ENCODE data around the gene THRB.

The THRB gene

DNA sequence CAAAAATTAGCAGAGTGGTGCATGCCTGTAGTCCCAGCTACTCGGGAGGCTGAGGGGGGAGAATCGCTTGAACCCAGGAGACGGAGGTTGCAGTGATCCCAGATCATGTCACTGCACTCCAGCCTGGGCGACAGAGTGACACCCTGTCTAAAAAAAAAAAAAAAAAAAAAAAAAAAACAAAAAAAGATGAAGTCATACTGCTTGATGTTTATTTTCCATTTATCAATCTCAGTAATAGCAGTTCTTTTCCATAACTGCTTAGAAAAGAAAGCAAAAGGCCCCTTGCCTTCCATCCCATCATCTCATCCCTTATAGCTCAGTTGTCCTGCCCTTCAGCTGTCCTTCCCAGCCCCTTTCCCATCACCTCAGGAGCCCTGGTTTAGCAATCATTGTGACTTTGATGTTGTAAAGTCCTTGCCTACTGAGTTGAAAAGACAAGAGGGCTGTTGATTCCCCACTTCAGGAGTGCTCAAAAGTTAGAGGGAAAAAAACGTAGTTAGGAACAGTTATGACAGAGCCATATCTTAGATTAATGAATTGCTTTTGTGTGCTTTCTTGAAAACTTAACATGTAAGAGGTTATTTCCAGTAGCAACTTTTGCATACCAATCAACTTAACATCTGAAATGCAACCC is 18.0 kb upstream of the THRB start:
- DNase-seq (ENCODE audit: low spot score): no peak

DNA sequence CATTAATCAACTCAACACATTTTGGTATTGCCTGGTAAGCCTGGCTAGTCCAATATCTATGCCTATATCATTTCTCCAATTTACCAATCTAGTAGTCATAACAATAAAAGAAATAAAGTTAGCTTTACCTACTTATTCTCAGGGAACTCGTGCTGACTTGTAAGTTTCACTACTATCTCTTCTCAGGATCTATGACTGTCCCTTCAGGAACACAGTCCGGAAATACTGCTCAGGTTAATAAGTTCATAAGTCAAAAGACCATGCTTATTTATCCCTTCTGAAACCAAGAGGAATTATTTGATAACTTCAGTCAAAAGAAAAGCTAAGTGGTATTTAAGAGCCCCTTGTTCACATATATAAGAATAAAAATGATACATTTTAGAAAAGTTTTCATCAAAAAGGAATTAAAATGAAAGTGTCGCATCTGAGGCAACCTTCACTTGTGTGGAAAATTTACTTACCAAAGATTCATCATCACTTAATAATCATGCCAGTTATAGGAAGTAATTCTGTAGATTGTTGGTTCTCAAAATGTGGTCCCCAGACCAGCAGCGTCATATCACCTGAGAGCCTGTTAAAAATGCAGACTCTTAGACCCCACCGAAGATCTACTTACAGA is 15.5 kb upstream of the THRB start:
- DNase-seq (ENCODE audit: low spot score): no peak

DNA sequence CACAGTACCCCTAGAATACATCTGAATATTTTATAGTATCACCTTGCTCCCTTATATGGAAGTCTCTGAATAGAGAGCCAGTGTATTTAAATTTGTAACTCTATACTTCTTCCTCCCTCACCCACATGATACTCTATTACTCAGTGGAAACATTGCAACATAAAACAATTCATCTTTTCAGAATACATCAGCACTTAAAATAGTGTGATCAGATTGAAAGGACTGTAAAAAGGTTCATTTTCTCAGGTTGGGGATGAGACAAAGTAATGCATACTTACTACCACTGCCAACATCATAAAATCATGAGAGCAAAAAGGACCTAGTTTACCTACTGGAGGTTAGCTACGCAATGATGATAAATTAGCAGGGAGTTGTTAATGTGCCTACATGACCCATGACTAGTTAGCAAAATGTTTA is 13.8 kb upstream of the THRB start:
- DNase-seq (ENCODE audit: low spot score): no peak

DNA sequence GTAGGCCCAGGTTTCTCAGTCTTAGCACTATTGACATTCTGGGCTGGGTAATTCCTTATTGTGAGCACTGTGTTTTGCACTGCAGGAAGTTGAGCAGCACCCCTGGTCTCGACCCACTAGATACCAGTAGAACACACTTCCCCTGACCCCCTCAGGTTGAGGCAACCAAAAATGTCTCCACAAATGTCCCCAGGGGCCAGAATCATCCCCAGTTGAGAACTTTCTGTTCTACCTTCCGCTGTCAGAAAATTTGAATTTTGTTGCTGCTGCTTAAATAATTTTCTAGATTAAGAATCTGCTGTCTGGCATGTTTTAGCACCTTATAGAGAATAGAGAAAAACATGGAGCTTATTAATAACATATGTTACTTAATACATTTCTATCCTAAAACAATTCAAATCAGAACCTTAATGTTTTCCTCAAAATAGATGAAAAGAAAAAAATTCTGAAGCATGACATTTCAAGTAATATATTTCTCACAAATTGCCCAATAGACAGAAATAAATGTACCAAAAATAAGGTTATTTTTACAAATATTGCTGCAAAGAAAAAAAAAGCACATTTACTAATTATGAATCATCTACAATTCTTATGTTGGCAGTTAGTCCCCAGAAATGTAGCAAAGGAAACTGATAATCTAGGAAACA is 13.2 kb upstream of the THRB start:
- no peak for DNase-seq (ENCODE audit: low spot score)

DNA sequence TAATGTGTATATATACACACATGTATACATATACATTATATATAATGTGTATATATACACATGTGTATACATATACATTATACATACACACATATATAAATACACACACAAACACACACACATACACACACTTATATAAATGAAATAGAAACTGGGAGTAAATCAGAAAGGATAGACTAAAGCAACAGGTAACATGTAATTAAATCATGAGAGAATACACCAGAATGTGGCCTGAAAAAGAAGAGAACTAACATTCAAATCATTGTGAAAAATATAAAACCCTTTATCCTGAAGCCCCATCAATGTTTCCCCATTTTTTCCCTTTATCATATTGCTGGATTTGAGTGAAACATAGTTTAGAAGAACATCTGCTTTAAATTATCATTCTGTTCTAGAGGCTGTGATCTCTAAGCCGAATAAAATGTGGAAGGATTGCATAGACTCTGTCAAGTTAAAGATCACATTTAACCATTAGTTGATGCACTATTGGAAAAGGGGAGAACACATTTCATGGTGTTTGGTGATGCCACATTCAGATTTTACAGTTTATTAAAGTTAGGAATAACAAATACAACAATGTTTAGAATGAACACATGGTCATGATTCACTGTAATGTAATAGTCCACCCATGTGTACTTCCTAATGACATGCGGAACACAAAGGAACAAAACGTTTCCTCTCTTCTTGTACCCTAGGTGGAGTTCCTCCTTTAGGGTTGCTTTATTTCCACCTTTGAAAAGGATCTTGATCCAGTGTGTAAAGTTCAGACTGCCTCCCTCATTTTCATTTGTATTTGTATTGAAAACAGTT is 12.5 kb upstream of the THRB start:
- no peak for DNase-seq (ENCODE audit: low spot score)

DNA sequence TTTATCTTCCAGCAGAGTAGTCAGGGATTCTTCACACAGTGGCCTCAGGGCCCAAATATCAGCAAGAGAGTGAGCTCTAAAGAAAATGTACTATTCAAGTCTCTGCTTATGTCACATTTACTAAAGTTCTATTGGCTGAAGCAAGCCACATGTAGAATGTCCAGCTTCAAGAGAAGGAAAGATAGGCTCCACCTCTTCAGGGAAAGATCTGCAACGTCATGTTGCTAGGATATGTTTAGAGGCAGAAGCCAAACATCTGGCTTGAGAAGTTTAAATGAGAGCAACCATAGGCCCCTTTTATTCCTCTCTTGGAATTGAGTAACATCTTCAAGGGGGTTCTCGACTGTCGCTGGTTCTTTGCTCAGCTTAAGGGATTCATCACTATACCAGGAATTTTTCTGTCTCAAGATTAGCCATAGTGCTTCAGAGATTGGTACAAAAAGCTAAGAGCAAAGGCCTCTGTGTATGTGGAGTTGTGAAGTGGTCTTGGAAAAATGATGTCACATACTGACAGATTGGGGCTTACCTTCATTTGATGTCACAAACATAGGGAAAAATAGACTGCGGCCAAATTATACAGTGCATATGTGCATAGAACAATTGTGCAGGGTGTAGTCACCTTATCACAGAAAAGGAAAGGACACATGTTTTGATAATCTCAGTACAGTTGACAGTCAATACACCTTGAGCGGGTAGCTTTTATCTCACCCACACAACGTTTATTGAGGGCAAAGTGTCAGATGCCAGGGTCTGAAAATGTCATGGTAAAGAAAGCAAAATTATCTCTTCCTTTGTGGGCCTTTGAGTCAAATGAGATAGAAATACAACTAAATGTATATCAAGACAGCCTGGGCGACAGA is 11.3 kb upstream of the THRB start:
- DNase-seq (ENCODE audit: low spot score): no peak

DNA sequence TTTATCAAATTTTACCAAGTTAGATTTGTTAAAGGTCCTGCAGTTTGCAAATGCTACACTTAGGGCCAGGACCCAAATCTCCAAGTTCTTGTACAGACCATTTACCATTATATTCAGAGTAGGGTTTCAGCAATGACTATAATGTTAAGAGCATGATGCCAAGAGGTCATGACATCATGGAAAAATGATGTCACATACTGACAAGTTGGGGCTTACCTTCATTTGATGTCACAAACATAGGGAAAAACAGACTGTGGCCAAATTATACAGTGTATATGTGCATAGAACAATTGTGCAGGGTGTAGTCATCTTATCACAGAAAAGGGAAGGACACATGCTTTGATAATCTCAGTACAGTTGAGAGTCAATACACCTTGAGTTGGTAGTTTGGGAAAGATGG is 10.1 kb upstream of the THRB start:
- DNase-seq (ENCODE audit: low spot score): no peak

DNA sequence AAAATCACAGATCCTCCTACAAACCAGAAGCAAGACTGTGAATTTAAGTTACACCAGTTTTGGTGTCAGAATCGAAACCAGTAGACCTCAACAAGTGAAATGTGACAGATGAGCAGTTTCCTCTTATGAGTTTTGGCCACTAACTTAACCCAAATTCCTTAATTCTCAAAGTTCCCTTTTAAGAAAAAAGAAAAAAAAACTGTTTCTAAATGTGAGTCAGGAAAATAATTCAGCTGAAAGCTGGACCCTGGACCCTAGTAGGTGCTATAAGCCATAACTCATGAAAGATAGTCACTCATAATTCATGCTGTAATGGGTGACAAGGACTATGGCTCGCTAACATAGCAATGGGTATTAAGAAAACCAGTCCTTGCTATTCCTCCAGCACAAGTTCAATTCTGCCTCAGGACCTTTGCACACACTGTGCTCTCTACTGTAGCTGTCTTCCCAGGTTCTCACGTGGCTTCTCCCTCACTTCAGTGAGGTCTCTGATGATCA is 9.0 kb upstream of the THRB start:
- no peak for DNase-seq (ENCODE audit: low spot score)

DNA sequence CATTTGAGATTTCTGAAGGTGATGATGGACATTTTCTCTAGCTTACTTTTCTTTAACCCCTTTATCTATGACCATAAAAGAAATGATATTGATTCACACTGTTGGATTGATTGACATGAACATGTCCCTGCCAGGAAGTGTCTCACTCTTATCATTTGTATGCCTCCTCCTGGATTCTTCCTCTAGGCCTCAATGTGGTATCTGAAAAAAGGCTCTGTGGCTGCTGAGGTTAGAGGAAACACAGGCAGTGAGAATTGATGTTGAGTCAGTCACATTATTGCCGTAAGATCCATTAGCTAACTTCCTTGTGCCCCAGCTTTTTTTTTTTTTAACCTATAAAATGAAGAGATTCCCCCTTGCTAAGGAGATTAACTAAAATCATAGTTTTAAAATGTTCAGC is 8.0 kb upstream of the THRB start:
- no peak for DNase-seq (ENCODE audit: low spot score)

DNA sequence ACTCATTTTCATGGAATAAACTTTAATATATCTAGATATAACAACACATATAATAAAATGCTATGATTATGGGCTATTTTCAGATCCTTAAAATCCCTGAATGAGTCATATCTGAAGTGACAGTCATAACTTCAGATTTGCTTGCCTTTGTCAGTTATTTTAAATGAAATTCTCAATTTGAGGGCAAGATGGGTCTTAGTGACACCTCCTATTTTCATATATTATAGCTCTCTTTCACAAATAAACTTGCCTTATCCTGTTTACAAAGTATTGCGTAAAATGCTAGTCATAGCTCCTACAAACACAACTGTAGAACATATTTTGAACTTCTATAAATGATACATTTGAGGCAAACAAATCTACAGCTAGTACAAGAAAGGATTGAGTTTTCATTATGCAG is 6.2 kb upstream of the THRB start:
- no peak for DNase-seq (ENCODE audit: low spot score)

DNA sequence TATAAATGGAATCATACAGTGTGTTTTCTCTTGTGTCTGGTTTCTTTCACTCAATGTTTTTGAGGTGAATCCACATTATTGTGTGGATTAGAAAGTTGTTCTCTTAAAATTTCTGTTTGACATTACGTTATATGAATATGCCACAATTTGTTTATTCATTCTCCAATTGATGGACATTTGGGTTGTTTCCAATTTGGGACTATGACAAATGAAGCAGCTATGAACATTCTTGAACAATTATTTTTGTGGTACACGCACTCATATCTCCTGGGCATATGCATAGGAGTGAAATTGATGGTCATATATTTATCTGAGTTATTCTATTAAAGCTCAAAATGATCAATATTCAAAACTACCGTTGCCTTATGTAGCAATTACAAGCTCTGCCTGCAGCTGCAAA is 5.3 kb upstream of the THRB start:
- no peak for DNase-seq (ENCODE audit: low spot score)

DNA sequence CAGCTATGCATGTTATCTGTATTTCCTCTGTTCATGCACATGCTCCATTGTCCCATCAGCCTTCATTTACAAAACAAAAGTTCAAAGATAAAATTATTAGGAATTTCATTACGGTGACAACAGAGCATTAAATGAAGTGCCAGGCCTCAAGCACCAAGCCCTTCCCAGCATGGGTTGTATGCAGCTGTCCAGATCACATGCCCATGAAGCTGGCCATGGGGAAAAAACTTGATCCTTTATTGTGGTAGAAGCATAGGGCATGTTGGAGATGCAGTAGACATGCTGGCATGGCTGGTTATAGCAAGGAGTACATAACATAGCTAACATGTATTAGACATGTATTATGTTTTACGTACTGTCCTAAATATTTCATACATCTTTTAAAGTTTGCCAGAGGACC is 4.1 kb upstream of the THRB start:
- no peak for DNase-seq (ENCODE audit: low spot score)

DNA sequence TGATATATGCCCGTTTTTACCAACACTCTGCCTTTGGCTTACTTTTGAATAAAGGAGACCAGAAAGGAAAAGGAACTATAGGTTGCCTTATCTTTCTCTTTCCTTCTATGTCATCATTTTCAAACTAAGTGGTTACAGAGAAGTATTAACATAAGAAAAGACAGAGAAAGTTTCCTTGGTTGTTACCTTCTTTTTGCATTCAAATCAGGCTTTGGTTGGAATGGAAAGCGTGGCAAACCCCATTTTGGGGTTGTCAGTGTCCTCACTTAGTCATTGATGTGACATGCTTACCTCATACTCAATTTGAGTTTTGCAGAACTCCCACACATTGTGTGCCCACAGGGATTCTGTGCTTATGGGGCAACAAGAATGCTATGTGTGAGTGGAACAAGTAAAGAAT is 3.7 kb upstream of the THRB start:
- DNase-seq (ENCODE audit: low spot score): no peak

DNA sequence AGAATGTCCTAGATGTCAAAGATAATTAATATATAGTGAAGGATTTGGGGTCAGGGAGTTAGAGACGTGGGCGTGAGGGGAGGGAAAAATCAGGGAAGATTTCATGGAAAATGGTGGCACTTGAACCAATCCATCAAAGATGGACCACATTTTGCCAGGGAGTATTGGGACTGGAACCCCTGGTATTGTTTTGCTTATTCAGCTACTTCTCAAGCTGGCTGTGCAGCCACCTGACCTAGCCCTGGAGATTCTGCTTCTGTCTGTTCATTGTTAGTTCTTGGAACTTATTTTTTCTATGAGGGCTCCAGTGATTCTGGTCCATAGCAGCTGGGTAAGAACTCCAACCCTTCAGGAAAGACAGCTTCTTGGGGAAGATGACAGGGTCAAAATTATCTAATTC is 3.3 kb upstream of the THRB start:
- DNase-seq (ENCODE audit: low spot score): no peak

DNA sequence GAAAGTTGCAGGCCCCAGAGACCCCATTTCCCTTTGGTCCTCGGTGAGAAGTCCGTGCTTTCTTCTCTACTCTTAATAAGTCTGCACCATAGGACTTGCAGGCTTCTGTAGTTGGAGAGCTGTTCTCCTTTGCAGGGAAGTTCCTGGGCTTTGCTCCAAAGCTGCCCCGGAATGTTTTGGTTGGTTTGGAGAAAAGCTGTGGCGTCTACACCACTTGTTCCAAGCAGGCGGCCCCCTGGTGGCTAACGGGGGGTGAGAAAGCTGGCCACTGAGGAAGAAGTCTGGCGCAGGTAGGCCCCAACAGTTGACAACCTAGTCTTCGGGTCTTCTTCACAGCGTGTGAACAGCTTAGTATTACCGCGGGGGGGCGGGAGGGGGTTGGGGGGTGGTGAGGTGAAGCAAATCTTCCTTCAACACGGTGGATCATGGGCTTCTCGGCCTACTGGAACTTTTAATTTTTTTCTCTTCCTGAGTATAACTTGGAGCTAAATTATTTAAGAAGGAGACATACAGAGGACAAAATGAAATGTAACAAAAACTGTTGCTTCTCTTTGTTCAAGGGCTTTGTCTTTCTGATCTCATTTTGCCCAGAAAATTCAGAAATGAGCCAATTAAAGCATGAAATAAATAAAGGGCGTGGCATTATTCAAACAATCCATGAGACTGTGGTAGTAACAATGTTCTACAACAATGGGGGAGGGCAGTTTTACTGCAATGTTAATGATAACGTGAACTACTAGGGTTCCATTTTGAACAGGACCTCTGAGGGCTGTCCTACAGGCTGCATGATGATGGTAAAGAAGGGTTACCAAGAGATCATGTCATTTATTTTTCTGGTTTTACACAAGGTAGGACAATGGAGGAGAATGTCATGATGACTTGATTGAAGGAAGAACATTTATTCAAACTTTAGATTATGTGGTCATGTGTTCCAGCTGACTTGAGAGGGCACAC is 2.2 kb upstream of the THRB start:
- DNase-seq (ENCODE audit: low spot score): no peak

DNA sequence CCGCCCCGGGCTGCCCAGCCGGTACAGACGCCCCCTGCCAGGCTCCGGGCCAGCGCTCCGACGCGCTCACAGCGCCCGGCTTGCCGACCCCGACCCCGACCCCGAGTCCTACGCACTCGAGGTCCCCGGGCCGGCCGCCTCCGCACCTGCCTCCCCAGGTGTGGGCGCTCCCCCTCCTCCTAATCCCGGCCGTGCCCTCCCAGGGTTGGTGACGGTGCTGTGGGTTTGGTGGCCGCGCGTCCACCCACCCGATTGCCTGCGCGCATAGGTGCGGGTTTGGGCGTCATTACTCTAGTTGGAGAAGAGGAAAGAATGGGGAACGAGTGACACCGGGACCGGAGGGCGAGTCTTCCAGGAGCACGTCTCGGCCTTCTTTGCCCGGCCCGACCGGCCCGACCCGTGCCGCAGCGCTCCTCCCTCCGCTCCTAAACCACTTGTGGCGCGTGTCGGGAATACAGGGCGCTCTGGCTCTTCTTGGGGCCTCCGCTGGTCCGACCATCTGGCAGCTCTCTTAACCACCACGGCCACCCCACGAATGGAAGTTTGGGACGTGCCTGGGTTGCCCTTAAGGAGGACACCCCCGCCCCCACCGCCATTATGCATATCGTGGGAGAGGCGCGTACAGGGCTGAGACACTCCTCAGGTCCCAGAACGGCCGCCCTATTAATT is 810 bp upstream of the THRB start:
- DNase-seq (ENCODE audit: low spot score): no peak

DNA sequence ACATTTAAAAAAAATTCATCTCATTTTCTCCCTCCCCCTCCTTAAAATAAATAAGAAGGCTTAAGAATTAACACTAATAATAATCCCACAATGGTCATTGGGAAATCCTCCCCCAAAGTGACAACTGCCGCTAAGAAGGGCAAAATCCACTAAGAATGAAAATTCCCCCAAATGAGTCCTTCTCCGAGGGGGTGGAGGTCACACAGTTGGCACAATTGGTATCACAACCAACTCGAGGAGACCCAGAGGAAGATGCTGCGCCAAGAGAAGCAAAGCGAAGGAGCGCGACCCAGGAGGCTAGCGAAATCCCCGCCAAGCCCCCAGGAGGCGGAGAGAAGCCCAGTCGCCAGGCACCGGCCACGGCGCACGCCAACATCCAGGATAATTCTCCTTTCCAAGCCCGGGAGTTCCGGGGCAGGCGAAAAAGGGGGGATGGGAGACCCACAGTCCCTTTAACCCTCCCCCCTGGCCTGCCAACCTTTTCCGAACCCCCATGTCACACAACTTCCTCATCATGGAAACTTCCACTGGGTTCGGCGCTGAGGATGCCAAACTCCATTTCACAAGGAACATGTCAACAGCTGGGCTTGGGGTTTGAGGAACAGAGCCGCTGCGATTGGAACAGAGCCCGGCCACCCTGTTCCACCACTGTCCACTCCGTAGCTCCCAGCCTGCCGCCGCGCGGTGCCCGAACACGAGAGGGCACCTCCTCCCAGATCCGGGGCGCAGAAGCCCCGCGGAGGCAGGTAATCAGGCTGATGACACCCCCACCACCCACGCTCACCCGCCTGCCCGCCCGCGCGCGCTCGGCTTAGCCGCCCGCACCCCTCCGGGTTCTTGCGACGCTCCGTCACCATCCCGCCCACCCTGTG is 668 bp downstream of the THRB start:
- no peak for DNase-seq (ENCODE audit: low spot score)

DNA sequence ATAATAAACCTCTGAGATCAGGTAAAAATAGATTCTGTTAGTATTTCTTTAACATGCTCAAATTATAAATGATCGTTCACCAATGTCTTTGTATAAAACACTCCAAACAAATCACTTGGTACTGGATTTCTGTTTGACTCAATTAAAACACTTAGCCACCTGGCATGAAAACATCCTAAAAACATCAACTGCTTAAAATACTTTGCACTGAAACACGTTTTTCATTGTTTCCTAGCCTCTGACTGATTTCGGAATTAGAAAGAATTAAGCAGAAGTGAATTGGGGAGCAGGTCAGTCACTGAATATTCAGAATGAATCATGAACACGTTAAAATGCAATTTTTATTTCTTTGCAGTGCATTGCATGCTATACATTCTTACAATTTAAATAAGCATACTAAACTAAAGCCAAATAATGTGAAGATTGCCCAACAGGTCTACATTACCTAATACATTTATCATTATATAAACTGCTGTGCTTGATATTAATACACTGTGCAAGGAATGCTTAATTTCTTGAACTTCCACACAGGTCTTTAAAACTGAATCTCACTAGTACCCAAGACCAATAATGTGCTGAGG is 1.6 kb downstream of the THRB start:
- no peak for DNase-seq (ENCODE audit: low spot score)

DNA sequence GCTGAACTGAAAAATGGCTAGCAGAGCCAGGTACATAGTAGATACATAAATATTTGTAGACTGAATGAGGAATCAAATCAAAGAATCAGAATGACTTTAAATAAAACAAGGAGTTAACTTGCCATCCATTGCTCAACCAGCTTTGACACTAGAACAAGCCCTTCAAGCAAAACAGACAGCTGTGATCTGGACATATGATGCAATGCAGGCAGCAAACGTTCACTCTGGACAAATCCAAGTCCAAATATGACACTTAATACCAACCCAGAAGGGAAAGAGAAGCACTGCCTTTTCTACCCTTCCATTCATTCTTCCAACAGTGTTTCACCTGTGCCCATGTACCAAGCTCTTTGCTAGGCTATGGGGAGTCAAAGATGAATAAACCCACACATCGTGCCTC is 4.5 kb downstream of the THRB start:
- DNase-seq (ENCODE audit: low spot score): no peak

Measured in kidney capillary endothelial cell (primary cell).